ENCODE measurements around the gene OR5K4.

The OR5K4 gene

DNA sequence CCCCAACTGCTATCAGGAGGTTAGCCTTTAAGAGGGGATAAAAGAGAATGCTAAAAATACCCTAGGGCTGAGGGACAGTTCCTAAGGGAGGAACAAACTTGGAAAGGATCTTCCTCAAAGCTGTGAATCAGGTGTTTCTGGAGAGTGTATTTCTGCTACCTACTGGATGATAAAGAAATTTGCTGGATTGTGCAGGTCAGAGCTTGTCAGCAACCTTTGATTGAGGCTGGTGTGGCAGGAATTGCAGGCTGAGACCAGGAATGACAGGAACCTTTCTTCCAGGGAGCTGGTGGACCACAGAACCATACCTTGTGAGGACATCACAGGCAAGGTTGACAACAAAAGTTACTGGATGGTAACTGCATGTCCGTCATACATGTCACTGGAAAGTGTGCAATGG lies 14.6 kb upstream of the OR5K4 start:
- Histone ChIP-seq H3K36me3 (ENCODE audit: insufficient read depth, low read length) (no peaks in the 10 kb centered on the region), H3K9me3 (replicated peaks; ENCODE audit: low read length) (no peaks in the 10 kb centered on the region), H3K4me3 (ENCODE audit: low read length) (no peak overlapping the region), H3K9ac (ENCODE audit: low read depth, low read length) (no peak overlapping the region), H3K27me3 (ENCODE audit: control insufficient read depth, insufficient read depth, low read length) (peaks cover 13% of the 10 kb centered on the region), H3K4me2 (ENCODE audit: low read length) (no peak overlapping the region), H3K4me1 (ENCODE audit: control insufficient read depth, insufficient read depth, low read length) (no peaks in the 10 kb centered on the region)

DNA sequence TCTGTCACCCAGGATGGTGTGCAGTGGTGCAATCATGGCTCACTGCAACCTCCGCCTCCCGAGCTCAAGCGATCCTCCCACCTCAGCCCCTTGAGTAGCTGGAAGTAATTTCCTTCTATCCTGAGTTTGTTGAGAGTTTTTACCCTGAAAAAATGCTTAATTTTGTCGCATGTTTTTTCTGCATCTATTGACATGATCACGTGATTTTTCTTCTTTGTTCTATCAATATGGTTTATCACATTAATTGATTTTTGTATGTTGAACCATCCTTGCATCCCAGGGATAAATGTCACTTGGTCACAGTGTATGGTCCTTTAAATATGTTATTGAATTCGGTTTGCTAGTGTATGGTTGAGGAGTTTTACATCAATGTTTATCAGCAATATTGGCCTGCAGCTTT lies 11.9 kb upstream of the OR5K4 start:
- Histone ChIP-seq H3K9me3 (replicated peaks; ENCODE audit: low read length) (no peaks in the 10 kb centered on the region), H3K36me3 (ENCODE audit: insufficient read depth, low read length) (no peaks in the 10 kb centered on the region), H3K9ac (ENCODE audit: low read depth, low read length) (no peak overlapping the region), H3K27me3 (ENCODE audit: control insufficient read depth, insufficient read depth, low read length) (peaks cover 13% of the 10 kb centered on the region), H3K4me1 (ENCODE audit: control insufficient read depth, insufficient read depth, low read length) (no peaks in the 10 kb centered on the region), H3K4me2 (ENCODE audit: low read length) (no peak overlapping the region), H3K4me3 (ENCODE audit: low read length) (no peak overlapping the region)

DNA sequence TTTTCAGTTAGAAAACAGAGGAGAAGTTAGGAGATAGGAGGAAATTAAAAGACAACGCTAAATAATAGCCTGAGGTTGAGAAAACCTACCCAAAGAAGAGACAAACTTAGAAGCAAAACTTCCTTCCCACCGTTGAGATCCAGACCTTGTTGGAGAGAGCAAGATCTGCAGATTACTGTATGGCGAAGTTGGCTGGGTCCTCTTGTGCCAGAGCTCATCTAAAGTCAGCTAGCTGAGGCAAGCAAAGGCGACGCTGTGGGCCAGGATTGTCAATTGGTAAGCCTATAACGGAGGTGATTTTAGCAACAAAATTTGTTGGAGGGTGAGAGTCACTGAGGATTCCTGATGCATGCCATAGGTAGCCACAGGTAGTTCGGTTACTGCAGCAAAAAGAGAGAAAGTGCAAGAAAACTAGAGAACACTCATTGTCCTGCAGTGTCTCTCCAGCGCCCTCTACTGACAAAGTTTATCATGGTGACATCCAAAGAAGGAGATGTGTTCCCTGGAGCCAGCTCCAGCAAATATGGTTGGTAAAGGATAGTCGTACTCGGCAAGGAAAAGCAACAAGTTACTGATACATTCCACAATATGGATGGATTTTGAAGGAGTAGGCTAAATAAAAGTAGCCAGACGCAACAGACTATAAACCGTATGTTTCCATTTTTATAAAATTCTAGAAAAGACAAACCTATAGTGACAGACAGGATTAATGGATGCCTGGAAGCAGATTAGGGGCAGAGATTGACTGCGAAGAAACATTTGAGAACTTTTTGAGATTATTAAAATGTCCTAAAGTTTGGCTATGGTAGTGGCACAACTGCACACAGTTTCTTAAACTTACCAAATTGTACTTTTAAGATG lies 9.8 kb upstream of the OR5K4 start:
- Histone ChIP-seq H3K4me2 (ENCODE audit: low read length) (no peak overlapping the region), H3K4me3 (ENCODE audit: low read length) (no peak overlapping the region), H3K9ac (ENCODE audit: low read depth, low read length) (no peak overlapping the region), H3K9me3 (replicated peaks; ENCODE audit: low read length) (no peaks in the 10 kb centered on the region), H3K27me3 (ENCODE audit: control insufficient read depth, insufficient read depth, low read length) (peaks cover 6% of the 10 kb centered on the region), H3K4me1 (ENCODE audit: control insufficient read depth, insufficient read depth, low read length) (no peaks in the 10 kb centered on the region), H3K36me3 (ENCODE audit: insufficient read depth, low read length) (no peaks in the 10 kb centered on the region)

DNA sequence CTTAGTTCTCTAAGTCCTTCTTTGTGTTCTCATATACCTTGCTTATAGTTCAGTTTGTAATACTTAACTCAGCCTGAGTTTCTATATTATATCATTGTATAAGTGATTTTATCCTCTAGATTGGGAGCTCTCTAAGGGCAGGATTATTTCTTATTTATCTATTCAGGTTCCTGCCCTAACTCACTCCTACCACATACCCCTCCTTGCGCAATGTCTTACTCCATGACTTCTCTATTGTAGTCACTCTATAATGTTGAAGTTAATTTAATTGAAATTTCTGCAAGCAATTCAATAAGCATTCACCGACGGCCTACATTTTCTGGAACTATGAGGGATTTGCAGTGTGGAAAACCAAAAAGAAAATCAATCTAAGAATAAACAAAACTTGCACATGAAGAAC lies 3.6 kb upstream of the OR5K4 start:
- H3K27me3 ChIP-seq (ENCODE audit: control insufficient read depth, insufficient read depth, low read length): peaks cover 5% of the 10 kb centered on the region
- H3K4me2 ChIP-seq (ENCODE audit: low read length): no peak overlapping the region
- H3K4me3 ChIP-seq (ENCODE audit: low read length): no peak overlapping the region
- no peak overlapping the region for H3K9ac ChIP-seq (ENCODE audit: low read depth, low read length)
- H3K9me3 ChIP-seq (replicated peaks; ENCODE audit: low read length): no peaks in the 10 kb centered on the region
- no peaks in the 10 kb centered on the region for H3K4me1 ChIP-seq (ENCODE audit: control insufficient read depth, insufficient read depth, low read length)
- no peaks in the 10 kb centered on the region for H3K36me3 ChIP-seq (ENCODE audit: insufficient read depth, low read length)

DNA sequence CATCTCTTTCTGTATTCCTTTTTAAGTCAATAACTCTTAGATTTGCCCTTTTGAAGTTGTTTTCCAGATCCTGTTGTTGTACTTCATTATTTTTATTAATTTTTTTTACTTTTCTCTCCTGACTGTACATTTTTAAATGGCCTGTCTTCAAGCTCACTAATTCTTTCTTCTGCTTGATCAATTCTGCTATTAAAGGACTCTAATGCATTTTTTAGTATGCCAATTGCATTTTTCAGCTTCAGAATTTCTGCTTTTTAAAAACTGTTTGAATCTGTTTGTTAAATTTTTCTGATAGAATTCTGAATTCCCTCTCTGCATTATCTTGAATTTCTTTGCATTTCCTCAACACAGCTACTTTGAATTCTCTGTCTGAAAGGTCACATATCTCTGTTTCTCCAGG lies 5.6 kb downstream of the OR5K4 start:
- Histone ChIP-seq H3K27me3 (ENCODE audit: control insufficient read depth, insufficient read depth, low read length) (no peaks in the 10 kb centered on the region), H3K4me1 (ENCODE audit: control insufficient read depth, insufficient read depth, low read length) (no peaks in the 10 kb centered on the region), H3K4me3 (ENCODE audit: low read length) (no peak overlapping the region), H3K4me2 (ENCODE audit: low read length) (no peak overlapping the region), H3K36me3 (ENCODE audit: insufficient read depth, low read length) (no peaks in the 10 kb centered on the region), H3K9ac (ENCODE audit: low read depth, low read length) (no peak overlapping the region), H3K9me3 (replicated peaks; ENCODE audit: low read length) (no peaks in the 10 kb centered on the region)

DNA sequence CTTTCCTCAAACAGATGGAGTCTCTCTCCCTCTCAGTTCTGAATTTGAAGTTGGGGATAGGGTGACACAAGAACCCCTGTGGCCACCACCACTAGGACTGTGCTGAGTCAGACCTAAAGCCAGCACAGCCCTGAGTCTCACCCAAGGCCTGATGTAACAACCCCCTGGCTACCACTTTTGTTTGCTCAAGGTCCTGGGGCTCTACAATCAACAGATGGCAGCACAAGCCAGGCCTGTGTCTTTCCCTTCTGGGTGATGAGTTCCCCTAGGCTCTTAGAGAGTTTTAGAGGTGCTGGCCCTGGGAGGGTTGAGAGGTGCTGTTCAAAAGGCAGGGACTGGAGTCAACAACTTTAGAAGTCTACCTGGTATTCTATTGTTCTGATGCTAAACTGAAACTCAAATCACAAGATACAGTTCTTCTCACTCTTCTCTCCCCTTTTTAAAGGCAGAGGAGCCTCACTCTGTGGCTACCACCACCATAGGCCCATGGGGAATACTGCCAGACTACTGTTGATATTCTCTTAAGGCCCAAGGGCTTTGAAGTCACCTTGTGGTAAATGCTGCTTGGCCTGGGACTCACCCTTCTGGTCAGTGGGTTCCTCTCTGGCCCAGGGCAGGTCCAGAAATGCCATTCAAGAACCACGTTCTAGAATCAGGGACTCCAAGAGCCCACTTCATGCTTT lies 6.5 kb downstream of the OR5K4 start:
- no peaks in the 10 kb centered on the region for H3K27me3 ChIP-seq (ENCODE audit: control insufficient read depth, insufficient read depth, low read length)
- H3K36me3 ChIP-seq (ENCODE audit: insufficient read depth, low read length): no peaks in the 10 kb centered on the region
- no peak overlapping the region for H3K9ac ChIP-seq (ENCODE audit: low read depth, low read length)
- no peak overlapping the region for H3K4me3 ChIP-seq (ENCODE audit: low read length)
- no peak overlapping the region for H3K4me2 ChIP-seq (ENCODE audit: low read length)
- no peaks in the 10 kb centered on the region for H3K9me3 ChIP-seq (replicated peaks; ENCODE audit: low read length)
- H3K4me1 ChIP-seq (ENCODE audit: control insufficient read depth, insufficient read depth, low read length): no peaks in the 10 kb centered on the region

DNA sequence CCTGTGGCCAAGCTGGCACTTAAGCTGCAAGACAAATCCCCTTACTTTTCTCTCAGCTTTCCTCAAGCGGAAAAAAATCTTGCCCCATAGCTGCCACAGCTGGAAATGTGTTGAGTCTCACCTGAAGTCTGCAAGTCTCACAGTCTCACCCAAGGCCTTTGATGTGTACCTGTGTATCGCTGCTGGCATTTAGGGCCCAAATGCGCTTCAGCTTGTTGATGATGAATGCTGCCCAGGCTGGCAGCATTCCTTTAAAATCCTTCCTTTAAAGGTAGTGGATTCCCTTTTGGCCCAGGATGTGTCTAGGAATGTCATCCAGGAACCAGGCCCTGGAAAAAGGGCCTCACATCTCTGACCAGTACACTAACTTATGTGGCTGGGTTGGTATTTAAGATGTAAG lies 7.0 kb downstream of the OR5K4 start:
- Histone ChIP-seq H3K27me3 (ENCODE audit: control insufficient read depth, insufficient read depth, low read length) (no peaks in the 10 kb centered on the region), H3K4me1 (ENCODE audit: control insufficient read depth, insufficient read depth, low read length) (no peaks in the 10 kb centered on the region)

DNA sequence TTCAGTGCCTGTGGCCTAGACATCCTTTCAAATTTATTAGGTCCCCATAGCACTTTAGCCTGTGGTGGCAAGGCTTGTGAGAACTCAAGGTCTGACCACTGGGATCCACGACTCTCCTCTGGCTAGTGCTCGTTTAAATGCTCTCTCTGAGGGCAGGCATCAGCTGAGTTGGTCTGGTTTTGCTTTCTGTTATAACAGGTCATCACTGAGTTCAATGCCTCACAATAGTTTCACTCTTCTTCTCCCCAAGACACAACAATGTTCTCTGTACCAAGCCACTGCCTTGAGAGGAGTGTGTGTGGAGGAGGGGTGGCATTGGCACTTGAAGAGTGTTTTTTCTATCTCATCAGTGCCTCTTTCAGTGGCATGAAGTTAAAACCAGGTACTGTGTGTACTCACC lies 7.6 kb downstream of the OR5K4 start:
- Histone ChIP-seq H3K27me3 (ENCODE audit: control insufficient read depth, insufficient read depth, low read length) (no peaks in the 10 kb centered on the region), H3K9ac (ENCODE audit: low read depth, low read length) (no peak overlapping the region), H3K4me1 (ENCODE audit: control insufficient read depth, insufficient read depth, low read length) (no peaks in the 10 kb centered on the region)

More for the DNA sequence above, 7.0 kb downstream of the OR5K4 start:
- Histone ChIP-seq H3K9ac (ENCODE audit: low read depth, low read length) (no peak overlapping the region), H3K4me3 (ENCODE audit: low read length) (no peak overlapping the region), H3K4me2 (ENCODE audit: low read length) (no peak overlapping the region), H3K36me3 (ENCODE audit: insufficient read depth, low read length) (no peaks in the 10 kb centered on the region), H3K9me3 (replicated peaks; ENCODE audit: low read length) (no peaks in the 10 kb centered on the region)

DNA sequence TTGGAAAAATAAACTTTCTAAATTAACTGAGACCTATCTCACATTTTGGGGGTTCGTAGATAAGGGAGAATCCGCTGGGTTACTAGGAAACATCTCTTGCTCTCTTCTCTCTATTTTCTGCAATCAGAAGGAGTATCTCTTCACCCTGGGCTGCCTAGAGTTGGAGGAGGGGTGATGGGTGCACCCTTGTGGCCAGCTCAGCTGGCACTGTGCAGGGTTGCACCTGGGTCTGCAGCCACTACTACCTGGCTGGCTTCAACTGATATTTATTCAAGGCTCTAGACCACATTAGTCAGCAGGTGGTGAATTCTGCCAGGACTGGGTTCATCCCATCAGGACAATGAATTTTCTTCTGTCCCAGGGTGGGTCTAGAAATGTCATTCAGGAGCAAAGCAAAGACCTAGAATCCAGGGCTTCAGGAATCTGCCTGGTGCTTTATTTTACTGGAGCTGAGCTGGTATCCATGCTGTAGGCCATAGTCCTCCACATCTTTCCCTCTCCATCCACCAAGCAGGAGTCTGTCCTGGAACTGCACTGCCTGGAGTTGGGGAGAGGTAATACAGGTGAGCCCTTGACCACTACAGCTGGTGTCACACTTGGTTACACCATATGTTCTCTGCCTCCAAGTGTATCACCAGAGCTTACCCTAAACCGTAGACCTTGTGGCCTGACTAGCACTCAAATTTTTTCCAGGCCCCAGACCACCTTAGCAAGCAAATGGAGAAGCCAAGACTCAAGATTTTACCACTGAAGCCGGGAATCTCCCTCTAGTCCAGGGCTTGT lies 14.0 kb downstream of the OR5K4 start:
- Histone ChIP-seq H3K4me1 (ENCODE audit: control insufficient read depth, insufficient read depth, low read length) (no peaks in the 10 kb centered on the region), H3K9ac (ENCODE audit: low read depth, low read length) (no peak overlapping the region), H3K4me3 (ENCODE audit: low read length) (no peak overlapping the region), H3K36me3 (ENCODE audit: insufficient read depth, low read length) (no peaks in the 10 kb centered on the region), H3K9me3 (replicated peaks; ENCODE audit: low read length) (no peaks in the 10 kb centered on the region), H3K4me2 (ENCODE audit: low read length) (no peak overlapping the region), H3K27me3 (ENCODE audit: control insufficient read depth, insufficient read depth, low read length) (no peaks in the 10 kb centered on the region)

More for the DNA sequence above, 7.6 kb downstream of the OR5K4 start:
- Histone ChIP-seq H3K36me3 (ENCODE audit: insufficient read depth, low read length) (no peaks in the 10 kb centered on the region), H3K4me3 (ENCODE audit: low read length) (no peak overlapping the region), H3K4me2 (ENCODE audit: low read length) (no peak overlapping the region), H3K9me3 (replicated peaks; ENCODE audit: low read length) (no peaks in the 10 kb centered on the region)

DNA sequence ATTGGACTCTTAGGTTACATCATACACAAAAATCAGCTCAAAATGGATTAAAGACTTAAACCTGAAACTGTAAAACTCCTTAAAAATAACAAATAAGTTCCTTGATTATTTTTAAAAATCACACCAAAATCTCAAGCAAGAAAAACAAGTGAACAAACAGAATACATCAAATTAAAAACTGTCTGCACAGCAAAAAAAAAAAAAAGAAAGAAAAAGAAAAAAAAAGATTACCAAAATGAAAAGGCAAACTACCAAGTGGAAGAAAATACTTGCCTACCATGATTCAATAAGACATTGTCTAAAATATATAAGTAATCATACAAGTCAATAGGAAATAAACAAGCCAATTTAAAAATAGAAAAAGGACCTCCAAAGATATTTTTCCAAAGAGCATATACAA lies 17.5 kb downstream of the OR5K4 start:
- no peaks in the 10 kb centered on the region for H3K4me1 ChIP-seq (ENCODE audit: control insufficient read depth, insufficient read depth, low read length)
- H3K9me3 ChIP-seq (replicated peaks; ENCODE audit: low read length): no peaks in the 10 kb centered on the region
- no peak overlapping the region for H3K9ac ChIP-seq (ENCODE audit: low read depth, low read length)
- no peaks in the 10 kb centered on the region for H3K27me3 ChIP-seq (ENCODE audit: control insufficient read depth, insufficient read depth, low read length)
- no peaks in the 10 kb centered on the region for H3K36me3 ChIP-seq (ENCODE audit: insufficient read depth, low read length)
- no peak overlapping the region for H3K4me3 ChIP-seq (ENCODE audit: low read length)
- no peak overlapping the region for H3K4me2 ChIP-seq (ENCODE audit: low read length)

DNA sequence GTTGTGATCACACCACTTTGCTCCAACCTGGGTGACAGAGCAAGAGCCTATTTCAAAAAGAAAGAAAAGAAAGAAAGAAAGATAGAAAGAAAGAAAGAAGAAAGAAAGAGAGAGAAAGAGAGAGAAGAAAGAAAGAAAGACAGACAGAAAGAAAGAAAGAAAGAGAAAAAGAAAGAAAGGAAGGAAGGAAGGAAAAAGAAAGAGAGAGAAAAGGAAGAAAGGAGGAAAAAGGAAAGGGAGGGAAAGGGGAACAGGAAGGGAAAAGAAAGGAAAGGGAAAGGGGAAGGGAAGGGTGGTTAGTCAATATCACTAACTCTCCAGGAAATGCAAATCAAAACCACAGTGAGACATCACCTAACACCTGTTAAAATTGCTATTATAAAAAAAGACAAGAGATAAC lies 18.2 kb downstream of the OR5K4 start:
- Histone ChIP-seq H3K4me3 (ENCODE audit: low read length) (no peak overlapping the region), H3K36me3 (ENCODE audit: insufficient read depth, low read length) (no peaks in the 10 kb centered on the region), H3K4me2 (ENCODE audit: low read length) (no peak overlapping the region), H3K9ac (ENCODE audit: low read depth, low read length) (no peak overlapping the region), H3K9me3 (replicated peaks; ENCODE audit: low read length) (no peaks in the 10 kb centered on the region), H3K27me3 (ENCODE audit: control insufficient read depth, insufficient read depth, low read length) (no peaks in the 10 kb centered on the region), H3K4me1 (ENCODE audit: control insufficient read depth, insufficient read depth, low read length) (no peaks in the 10 kb centered on the region)
